ENCODE results near the gene PCDHGA3.

DNA sequence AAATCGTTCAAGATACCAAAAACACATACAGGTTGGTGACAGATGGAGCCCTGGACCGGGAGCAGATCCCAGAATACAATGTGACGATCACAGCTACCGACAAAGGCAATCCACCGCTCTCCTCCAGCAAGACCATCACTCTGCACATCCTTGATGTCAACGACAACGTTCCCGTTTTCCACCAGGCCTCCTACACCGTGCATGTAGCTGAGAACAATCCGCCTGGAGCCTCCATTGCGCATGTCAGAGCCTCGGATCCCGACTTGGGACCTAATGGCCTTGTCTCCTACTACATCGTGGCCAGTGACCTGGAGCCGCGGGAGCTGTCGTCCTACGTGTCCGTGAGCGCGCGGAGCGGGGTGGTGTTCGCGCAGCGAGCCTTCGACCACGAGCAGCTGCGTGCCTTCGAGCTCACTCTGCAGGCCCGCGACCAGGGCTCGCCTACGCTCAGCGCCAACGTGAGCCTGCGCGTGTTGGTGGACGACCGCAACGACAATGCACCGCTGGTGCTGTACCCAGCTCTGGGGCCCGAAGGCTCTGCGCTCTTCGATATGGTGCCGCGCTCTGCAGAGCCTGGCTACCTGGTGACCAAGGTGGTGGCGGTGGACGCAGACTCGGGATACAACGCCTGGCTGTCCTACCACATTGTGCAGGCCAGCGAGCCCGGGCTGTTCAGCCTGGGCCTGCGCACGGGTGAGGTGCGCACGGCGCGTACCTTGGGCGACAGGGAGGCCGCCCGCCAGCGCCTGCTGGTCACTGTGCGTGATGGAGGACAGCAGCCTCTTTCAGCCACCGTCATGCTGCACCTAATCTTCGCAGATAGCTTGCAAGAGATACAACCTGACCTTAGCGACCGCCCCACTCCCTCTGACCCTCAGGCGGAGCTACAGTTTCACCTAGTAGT is 28.2 kb downstream of the PCDHGA3 start:
- no peak for TF ChIP-seq EZH2 (IDR thresholded peaks at IDR 0.05; ENCODE audit: borderline replicate concordance, low read depth, low read length, severe bottlenecking)
- TF ChIP-seq, protein P1, sequence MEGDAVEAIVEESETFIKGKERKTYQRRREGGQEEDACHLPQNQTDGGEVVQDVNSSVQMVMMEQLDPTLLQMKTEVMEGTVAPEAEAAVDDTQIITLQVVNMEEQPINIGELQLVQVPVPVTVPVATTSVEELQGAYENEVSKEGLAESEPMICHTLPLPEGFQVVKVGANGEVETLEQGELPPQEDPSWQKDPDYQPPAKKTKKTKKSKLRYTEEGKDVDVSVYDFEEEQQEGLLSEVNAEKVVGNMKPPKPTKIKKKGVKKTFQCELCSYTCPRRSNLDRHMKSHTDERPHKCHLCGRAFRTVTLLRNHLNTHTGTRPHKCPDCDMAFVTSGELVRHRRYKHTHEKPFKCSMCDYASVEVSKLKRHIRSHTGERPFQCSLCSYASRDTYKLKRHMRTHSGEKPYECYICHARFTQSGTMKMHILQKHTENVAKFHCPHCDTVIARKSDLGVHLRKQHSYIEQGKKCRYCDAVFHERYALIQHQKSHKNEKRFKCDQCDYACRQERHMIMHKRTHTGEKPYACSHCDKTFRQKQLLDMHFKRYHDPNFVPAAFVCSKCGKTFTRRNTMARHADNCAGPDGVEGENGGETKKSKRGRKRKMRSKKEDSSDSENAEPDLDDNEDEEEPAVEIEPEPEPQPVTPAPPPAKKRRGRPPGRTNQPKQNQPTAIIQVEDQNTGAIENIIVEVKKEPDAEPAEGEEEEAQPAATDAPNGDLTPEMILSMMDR (IDR thresholded peaks at IDR 0.05; ENCODE audit: borderline replicate concordance, extremely low read depth, low read length, poor library complexity, severe bottlenecking): no peak
